Neural progenitor cell (in vitro differentiated cells): Measurements from ENCODE around the gene PMEL. TPM values are rescaled to one million over a fixed set of nuclear protein-coding genes. Genes with fewer than 3 reads are reported as not detected.

ENCODE experiments used
- DNase-seq: peaks from one replicate; pipeline ENCODE4 v3.0.0-alpha.2; 2016; ENCODE audit warnings: low spot score
- H2AFZ ChIP-seq: fragments of 200-600 bp; sonication (generic); replicated peaks from 2 replicates; pipeline ENCODE4 v1.6.1; 2016; ENCODE audit warnings: antibody characterized with exemption
- H3F3A ChIP-seq: fragments of 200-600 bp; sonication (generic); 2 replicates; pipeline ENCODE4 v1.6.1; 2016; ENCODE audit warnings: antibody characterized with exemption, low read depth
- H3K27ac ChIP-seq: fragments of 200-600 bp; sonication (generic); 2 replicates; pipeline ENCODE4 v1.5.1; 2016; ENCODE audit warnings: mild to moderate bottlenecking
- H3K27me3 ChIP-seq: fragments of 200-600 bp; sonication (generic); 2 replicates; pipeline ENCODE4 v1.6.1; 2016; ENCODE audit warnings: mild to moderate bottlenecking, moderate library complexity
- H3K36me3 ChIP-seq: fragments of 200-600 bp; sonication (generic); 2 replicates; pipeline ENCODE4 v1.5.1; 2016
- H3K4me1 ChIP-seq: fragments of 200-600 bp; sonication (generic); 2 replicates; pipeline ENCODE4 v1.6.1; 2016; ENCODE audit warnings: mixed run types
- H3K4me2 ChIP-seq: fragments of 200-600 bp; sonication (generic); 2 replicates; pipeline ENCODE4 v1.6.1; 2016
- H3K4me3 ChIP-seq: fragments of 200-600 bp; sonication (generic); 2 replicates; pipeline ENCODE4 v1.5.1; 2016
- H3K79me2 ChIP-seq: fragments of 200-600 bp; sonication (generic); 2 replicates; pipeline ENCODE4 v1.6.1; 2016; ENCODE audit warnings: low read depth
- H3K9ac ChIP-seq: fragments of 200-600 bp; sonication (generic); 2 replicates; pipeline ENCODE4 v1.6.1; 2016
- H3K9me3 ChIP-seq: fragments of 200-600 bp; sonication (generic); 2 replicates; pipeline ENCODE4 v1.5.1; 2016; ENCODE audit warnings: low read depth
- H4K20me1 ChIP-seq: fragments of 200-600 bp; sonication (generic); 2 replicates; pipeline ENCODE4 v1.6.1; 2016; ENCODE audit warnings: low read depth
- H3K27ac Mint-ChIP-seq: 3 replicates; pipeline ENCODE4 v1.8.0; 2021; ENCODE audit warnings: mixed read lengths
- H3K27me3 Mint-ChIP-seq: 2 replicates; pipeline ENCODE4 v1.8.0; 2022; ENCODE audit warnings: low read depth, mild to moderate bottlenecking, inconsistent platforms, moderate library complexity, mixed read lengths; ENCODE audit not compliant: insufficient read depth
- H3K36me3 Mint-ChIP-seq: 3 replicates; pipeline ENCODE4 v1.8.0; 2021; ENCODE audit warnings: mixed read lengths
- H3K4me1 Mint-ChIP-seq: 3 replicates; pipeline ENCODE4 v1.8.0; 2021; ENCODE audit warnings: mixed read lengths
- H3K4me3 Mint-ChIP-seq: 3 replicates; pipeline ENCODE4 v1.8.0; 2021; ENCODE audit warnings: mild to moderate bottlenecking, moderate library complexity, mixed read lengths
- H3K9me3 Mint-ChIP-seq: 3 replicates; pipeline ENCODE4 v1.8.0; 2020; ENCODE audit warnings: mixed read lengths
- EZH2 ChIP-seq: fragments of 200-600 bp; sonication (generic); IDR thresholded peaks from 2 replicates; pipeline ENCODE4 v1.6.1; 2017; ENCODE audit warnings: antibody characterized with exemption, mild to moderate bottlenecking, moderate library complexity
- EZH2phosphoT487 ChIP-seq: fragments of 200-600 bp; sonication (generic); IDR thresholded peaks from 2 replicates; pipeline ENCODE4 v1.6.1; 2017; ENCODE audit warnings: antibody characterized with exemption
- total RNA-seq: library from RNA; depleted of rRNA; stranded (reverse); fragments of >200 nt; gene quantifications from 2 replicates; pipeline ENCODE4 v1.2.3, GENCODE V29; 2015; ENCODE audit warnings: low replicate concordance
- TF ChIP-seq, protein P1 (sequence below): fragments of 200-600 bp; sonication (generic); IDR thresholded peaks from 2 replicates; pipeline ENCODE4 v1.5.1; 2017; ENCODE audit warnings: antibody characterized with exemption, mild to moderate bottlenecking

The PMEL gene
- total RNA-seq, 1 donor from 2014 or later, result 207 TPM

DNA sequence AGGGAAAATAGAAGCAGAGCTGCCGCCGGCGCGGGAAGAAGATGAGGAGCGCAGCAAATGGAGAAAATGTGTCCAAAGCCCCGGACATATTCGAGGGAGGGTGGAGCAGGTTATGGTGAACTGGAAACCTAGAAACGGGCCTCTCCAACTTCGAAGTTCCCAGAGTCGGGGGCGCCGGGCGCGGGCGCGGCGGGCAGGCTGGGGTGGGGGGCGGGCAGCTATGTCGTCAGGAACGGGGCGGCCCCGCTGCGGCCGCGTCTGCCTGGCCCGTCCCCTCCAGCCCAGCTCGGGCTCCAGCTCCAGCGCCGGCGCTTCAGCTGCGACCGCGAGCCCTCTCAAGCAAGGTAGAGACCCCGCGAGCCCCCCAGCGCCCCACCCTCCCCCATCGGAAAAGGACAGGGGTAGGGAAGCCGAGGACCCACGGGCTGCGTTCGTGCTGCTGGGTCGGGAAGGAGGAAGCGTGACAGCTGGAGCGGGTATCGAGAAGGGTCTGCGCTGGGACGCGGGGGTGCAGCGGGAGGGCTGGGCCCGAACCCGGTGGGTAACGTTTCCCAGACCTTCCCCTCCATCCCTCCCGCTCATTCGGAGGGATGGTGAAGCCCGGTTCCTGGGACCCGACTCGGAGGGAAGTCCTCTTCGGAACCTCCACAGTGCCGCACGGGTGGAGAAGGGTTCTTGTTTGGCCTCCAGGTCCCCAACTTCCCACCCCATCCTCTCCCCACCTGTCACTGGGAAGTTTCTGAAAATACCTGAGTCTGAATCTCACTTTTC, 33.9 kb downstream of the PMEL start:
- Mint-ChIP-seq H3K27me3 (peaks cover 27% of the 10 kb centered on the region), H3K4me3 (peak overlapping the region; percentile 89), H3K27ac (peak overlapping the region; percentile 67), H3K4me1 (peaks cover 22% of the 10 kb centered on the region), H3K36me3 (no peaks in the 10 kb centered on the region), H3K9me3 (no peaks in the 10 kb centered on the region)
- peaks cover 37% of the 10 kb centered on the region for H3F3A ChIP-seq
- no peaks in the 10 kb centered on the region for H3K4me1 ChIP-seq
- TF ChIP-seq, protein P1, sequence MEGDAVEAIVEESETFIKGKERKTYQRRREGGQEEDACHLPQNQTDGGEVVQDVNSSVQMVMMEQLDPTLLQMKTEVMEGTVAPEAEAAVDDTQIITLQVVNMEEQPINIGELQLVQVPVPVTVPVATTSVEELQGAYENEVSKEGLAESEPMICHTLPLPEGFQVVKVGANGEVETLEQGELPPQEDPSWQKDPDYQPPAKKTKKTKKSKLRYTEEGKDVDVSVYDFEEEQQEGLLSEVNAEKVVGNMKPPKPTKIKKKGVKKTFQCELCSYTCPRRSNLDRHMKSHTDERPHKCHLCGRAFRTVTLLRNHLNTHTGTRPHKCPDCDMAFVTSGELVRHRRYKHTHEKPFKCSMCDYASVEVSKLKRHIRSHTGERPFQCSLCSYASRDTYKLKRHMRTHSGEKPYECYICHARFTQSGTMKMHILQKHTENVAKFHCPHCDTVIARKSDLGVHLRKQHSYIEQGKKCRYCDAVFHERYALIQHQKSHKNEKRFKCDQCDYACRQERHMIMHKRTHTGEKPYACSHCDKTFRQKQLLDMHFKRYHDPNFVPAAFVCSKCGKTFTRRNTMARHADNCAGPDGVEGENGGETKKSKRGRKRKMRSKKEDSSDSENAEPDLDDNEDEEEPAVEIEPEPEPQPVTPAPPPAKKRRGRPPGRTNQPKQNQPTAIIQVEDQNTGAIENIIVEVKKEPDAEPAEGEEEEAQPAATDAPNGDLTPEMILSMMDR, result no peak
- TF ChIP-seq EZH2phosphoT487, result peak; percentile 38
- TF ChIP-seq EZH2, result peak; percentile 52
- peak overlapping the region; percentile 97 for H3K4me2 ChIP-seq
- H3K9me3 ChIP-seq, result no peaks in the 10 kb centered on the region
- H3K9ac ChIP-seq, result peak overlapping the region; percentile 33
- peaks cover 45% of the 10 kb centered on the region for H3K27me3 ChIP-seq
- no peaks in the 10 kb centered on the region for H3K36me3 ChIP-seq
- H3K79me2 ChIP-seq, result peaks cover 11% of the 10 kb centered on the region
- DNase-seq, result peak; percentile 78
- peak overlapping the region; percentile 71 for H3K4me3 ChIP-seq
- no peak overlapping the region for H3K27ac ChIP-seq
- H2AFZ ChIP-seq, result peak overlapping the region; percentile 95
- H4K20me1 ChIP-seq, result no peaks in the 10 kb centered on the region

DNA sequence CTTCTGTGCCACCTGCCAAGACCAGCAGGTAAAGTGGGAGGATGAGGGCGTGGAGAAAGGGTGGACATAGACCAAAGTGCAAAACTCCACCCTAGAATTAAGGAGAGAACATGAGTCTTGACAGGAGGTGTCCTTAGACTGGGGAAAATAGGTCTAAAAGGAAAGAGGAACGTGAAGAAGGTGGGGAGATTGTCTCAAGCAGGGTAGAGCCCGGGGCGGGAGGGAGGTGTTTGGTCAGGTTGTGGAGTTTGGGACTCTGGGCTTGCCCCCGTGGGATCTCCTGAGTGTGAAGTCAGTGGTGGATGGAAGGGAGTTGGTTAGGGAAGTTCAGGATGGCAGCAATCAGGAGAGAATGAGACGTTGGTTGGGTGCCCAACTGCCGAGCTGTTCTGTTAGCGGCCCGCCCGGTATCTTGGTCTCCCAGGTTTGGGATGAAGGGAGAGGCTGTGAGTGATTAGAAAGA, 34.5 kb downstream of the PMEL start:
- Mint-ChIP-seq H3K27me3 (peaks cover 27% of the 10 kb centered on the region), H3K9me3 (no peaks in the 10 kb centered on the region), H3K27ac (peak overlapping the region; percentile 67), H3K4me3 (peak overlapping the region; percentile 89), H3K36me3 (no peaks in the 10 kb centered on the region), H3K4me1 (peaks cover 23% of the 10 kb centered on the region)
- Histone ChIP-seq H3K27ac (no peak overlapping the region), H3K4me3 (peak overlapping the region; percentile 71), H3K79me2 (peaks cover 16% of the 10 kb centered on the region), H3F3A (peaks cover 43% of the 10 kb centered on the region), H4K20me1 (peaks cover 3% of the 10 kb centered on the region), H3K4me2 (peak overlapping the region; percentile 97), H3K27me3 (peaks cover 45% of the 10 kb centered on the region), H3K4me1 (no peaks in the 10 kb centered on the region), H3K36me3 (no peaks in the 10 kb centered on the region), H3K9ac (no peak overlapping the region), H2AFZ (peak overlapping the region; percentile 95), H3K9me3 (no peaks in the 10 kb centered on the region)
- no peak for DNase-seq
- TF ChIP-seq, protein P1, result no peak
- no peak for TF ChIP-seq EZH2phosphoT487
- TF ChIP-seq EZH2, result no peak

DNA sequence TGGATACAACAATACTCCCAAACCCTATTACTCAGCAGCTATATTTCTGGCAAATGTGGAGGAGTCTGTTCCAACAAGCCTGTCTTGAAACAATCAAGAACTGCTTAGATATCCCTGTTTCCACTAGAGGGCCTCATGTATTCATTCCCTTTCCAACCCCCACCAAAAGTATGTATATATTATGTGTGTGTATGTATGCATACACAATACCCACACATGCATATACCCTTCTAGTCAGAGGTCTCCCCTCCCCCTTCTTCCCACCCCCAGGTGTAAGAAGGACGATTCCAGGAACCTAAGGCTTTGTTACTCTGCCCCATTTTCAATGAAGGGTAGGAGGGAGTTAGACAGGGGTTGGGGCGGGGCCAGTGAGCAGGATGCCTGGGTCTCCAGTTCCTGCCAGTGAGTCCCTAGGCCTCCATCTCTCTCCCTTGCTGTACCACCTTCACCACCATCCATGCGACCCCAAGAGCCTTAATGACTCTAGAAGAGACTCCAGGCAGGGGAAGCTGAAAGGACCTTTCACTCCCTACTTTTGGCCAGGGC, 35.0 kb downstream of the PMEL start, which contains the start of gene DGKA:
Gene DGKA, plus strand, starts transcription at position 392 of the 546 bp plus-strand sequence. CDS start 5,342 bp downstream, outside the sequence.
- TF ChIP-seq EZH2, result no peak
- TF ChIP-seq EZH2phosphoT487, result no peak
- TF ChIP-seq, protein P1, result peak; percentile 67
- peak; percentile 52 for DNase-seq

More for the DNA sequence above, 35.0 kb downstream of the PMEL start, which contains the start of gene DGKA:
- Histone ChIP-seq H3K4me2 (peak within 1 kb of the TSS; percentile 97), H3K4me3 (peak within 1 kb of the TSS; percentile 71), H3K9me3 (no peaks in the 10 kb centered on the region), H3K4me1 (peaks cover 4% of the 10 kb centered on the region), H3K27me3 (peaks cover 45% of the 10 kb centered on the region), H2AFZ (peak within 1 kb of the TSS; percentile 95), H3K27ac (no peak within 1 kb of the TSS), H3K9ac (peak within 1 kb of the TSS; percentile 33), H4K20me1 (peaks cover 8% of the 10 kb centered on the region), H3F3A (peaks cover 48% of the 10 kb centered on the region), H3K36me3 (no peaks in the 10 kb centered on the region), H3K79me2 (peaks cover 21% of the 10 kb centered on the region)
- H3K27ac Mint-ChIP-seq, result peak within 1 kb of the TSS; percentile 67
- H3K9me3 Mint-ChIP-seq, result no peaks in the 10 kb centered on the region
- peaks cover 28% of the 10 kb centered on the region for H3K4me1 Mint-ChIP-seq
- H3K4me3 Mint-ChIP-seq, result peak within 1 kb of the TSS; percentile 89
- peaks cover 27% of the 10 kb centered on the region for H3K27me3 Mint-ChIP-seq
- H3K36me3 Mint-ChIP-seq, result no peaks in the 10 kb centered on the region
